Dermis blood vessel endothelial cell (primary cell): ENCODE results near the gene XRN2. TPM values are rescaled to one million over a fixed set of nuclear protein-coding genes. Genes with fewer than 3 reads are reported as not detected.

Experiments used
- DNase-seq: peaks from one replicate; pipeline ENCODE4 v3.0.0; 2010
- total RNA-seq: library from RNA; depleted of rRNA; stranded (reverse); fragments of >200 nt; gene quantifications from 2 replicates; pipeline ENCODE4 v1.2.3, GENCODE V29; 2014

Gene XRN2
- total RNA-seq, 1 donor from 2014 or later, result 97.5 TPM

GRCh38 chr20:21294755-21295154 is 8.4 kb upstream of the XRN2 start:
- no peak for DNase-seq

DNA sequence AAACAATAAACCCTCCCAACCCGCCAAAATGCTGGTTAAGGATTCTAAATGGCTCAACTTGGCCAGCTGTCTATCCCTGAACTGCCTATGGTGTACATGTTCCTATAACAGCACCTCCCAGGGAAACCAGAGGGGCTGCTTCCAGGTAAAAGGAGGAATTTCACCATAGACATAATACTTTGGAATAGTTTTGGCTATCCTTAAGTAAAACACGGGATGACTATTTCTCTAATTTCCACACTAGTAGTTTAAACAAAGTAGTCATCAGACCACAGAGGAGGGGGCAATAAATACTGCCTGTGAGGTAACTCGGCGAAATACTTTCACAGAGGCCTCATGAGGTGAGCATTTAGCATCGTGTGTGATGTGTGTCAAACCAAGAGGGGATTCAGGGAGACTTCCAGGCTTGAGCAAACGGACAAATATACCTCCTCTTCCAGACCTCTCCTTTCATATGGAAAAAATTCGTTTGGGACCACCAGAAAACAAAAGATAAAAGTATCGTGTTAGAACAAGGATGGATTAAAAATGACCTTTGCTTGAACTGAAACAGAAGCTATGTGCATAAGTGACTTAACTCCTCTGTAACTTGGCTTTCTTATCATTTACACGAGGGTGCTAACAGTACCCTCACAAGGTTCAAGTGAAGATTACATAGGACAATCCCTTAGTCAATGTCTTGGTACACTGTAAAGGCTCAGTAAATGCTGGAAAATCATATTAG is 1.0 kb upstream of the XRN2 start:
- no peak for DNase-seq

DNA sequence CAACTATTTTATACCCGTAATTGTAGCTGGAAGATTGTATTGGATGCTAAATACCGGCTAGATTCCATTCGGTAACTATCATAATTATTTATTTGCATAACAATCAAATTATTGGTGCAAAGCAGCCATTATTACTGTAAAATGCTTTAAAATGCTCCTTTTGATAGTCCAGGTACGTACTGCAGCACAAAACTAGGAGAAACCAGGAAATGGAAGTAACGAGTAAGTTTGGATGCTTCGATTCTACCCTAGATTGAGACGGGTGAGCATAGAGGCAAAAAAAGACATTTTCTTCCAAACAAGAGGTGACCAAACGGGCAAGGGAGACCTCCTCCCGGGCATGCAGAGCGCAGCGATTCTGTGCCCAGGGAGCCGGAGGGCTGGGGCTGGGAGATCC is 469 bp upstream of the XRN2 start:
- DNase-seq, result no peak

DNA sequence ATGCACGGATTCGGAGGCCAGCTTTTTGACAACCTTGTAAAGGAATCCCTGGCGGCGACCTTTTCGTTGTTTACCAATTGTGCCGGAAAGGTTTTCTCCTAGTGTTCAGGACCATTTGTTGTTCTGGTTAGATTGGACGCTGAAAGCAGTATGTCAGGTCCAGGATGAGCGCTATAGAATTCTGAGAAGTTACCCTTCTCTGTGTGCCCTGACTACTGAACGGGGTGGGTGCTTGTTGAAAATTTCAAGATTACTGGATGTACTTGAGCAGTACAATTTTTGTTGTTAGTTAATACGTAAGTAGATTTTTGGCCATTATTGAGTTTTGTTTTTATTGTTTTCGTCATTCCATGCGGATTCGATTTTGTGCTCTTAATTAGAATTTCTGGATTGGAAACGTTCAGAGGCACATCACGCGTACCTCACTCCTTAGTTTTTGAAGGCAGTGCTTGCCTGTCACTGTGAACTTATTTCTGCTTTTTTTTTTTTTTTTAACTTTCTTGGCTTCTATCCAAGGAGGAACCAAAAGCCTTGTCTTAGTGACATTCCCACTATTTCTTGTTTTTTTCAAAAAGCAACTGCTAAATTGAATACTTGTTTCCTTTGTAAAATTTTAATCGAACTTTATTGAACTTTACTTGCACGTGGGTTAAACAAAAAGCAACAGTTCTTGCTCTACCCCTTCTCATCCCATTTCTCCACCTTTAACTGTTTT is 898 bp downstream of the XRN2 start:
- DNase-seq, result peak; percentile 37

GRCh38 chr20:21308340-21308739 is 5.2 kb downstream of the XRN2 start:
- DNase-seq, result no peak

- no peak for DNase-seq
Measured at GRCh38 chr20:21309678-21310467, 6.7 kb downstream of the XRN2 start.

- DNase-seq, result no peak
Measured at GRCh38 chr20:21312813-21313474, 9.8 kb downstream of the XRN2 start.

GRCh38 chr20:21315138-21315537 is 12.0 kb downstream of the XRN2 start:
- DNase-seq, result no peak

DNA sequence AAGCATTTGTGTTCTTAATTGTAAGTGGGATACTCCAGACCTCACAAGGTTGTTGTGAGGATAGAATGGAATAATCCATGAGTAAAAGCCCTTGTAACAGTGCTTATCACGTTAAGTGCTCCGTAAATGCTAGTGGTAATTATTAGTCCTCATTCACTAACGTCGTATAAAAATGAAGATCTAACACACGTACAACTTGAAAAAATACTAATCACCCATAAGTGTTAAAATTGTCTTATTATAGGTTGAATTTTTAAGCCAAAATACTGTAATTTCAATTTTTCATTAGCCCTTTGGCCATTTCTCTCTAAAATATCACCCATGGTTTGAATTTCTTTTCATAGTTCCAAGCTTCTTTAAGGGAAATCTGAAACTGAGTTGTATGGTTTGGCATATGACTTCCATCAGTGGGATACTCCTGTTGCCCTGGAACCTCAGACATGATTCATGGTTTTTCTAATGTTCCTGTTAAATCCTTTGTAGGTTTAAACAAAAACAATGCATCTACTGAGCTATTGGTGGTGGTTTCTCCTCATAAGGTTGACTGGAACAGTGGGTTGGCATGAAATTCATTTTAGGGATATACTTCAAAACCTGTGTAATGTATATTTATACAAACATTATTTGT is 19.1 kb downstream of the XRN2 start:
- DNase-seq, result no peak

GRCh38 chr20:21322921-21323331 is 19.8 kb downstream of the XRN2 start:
- DNase-seq, result peak; percentile 35

- peak; percentile 92 for DNase-seq
Measured at GRCh38 chr20:21323640-21324039, 20.5 kb downstream of the XRN2 start.

GRCh38 chr20:21324126-21324525 is 21.0 kb downstream of the XRN2 start:
- peak; percentile 10 for DNase-seq

- DNase-seq, result peak; percentile 60
Measured at GRCh38 chr20:21325296-21325695, 22.2 kb downstream of the XRN2 start.

- DNase-seq, result no peak
Measured at GRCh38 chr20:21326700-21327099, 23.6 kb downstream of the XRN2 start.

DNA sequence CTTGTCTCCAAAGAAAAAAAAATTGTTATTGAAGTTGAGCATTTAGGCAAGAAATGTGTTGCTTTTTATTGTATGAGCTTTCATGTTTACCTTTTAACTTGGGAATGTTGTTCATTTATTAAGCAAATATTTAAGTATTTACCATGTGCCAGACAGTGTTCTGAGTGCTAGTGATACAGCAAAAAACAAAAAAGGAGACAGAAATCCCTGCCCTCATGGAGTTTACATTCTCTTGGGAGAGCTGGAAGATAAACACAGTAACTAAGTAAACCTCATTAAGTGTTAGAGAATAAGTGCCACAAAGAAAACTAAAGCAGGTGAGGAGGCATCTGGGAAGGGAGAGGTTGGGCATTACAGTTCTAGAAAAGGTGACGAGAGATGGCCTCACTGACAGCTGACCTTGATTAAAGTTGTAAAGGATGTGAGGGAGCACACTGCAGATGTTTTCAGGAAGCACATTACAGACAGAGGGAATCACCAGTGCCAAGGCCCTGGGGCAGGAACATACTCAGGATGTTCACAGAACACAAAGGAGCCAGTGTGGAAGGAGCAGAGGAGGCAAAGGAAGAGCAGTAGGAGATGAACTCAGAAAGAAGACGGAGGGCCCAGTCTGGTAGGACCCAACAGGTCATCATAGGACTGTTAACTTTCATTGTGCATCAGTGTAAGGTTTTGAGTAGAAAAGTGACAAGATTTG is 33.5 kb downstream of the XRN2 start:
- no peak for DNase-seq

- DNase-seq, result peak; percentile 31
Measured at GRCh38 chr20:21338291-21338690, 35.2 kb downstream of the XRN2 start.

DNA sequence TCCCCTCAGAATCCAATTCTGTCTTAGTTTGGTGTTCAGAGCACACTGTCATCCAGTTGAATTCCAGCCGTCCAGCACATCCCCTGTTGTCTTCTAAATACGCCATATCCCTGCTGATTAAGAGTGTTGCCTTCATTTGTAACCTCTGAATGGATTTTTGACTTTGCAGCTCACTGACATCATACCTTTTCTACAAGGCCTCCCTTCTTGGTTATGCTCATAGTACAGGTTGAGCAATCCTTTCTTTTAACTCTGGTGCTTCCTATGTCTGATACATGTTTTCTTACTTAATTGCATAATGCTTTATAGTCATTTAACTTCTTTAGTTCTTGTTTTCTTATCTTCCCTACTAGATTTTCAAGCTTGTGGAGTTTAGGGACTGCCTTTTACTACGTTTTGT is 36.4 kb downstream of the XRN2 start:
- DNase-seq, result no peak

DNA sequence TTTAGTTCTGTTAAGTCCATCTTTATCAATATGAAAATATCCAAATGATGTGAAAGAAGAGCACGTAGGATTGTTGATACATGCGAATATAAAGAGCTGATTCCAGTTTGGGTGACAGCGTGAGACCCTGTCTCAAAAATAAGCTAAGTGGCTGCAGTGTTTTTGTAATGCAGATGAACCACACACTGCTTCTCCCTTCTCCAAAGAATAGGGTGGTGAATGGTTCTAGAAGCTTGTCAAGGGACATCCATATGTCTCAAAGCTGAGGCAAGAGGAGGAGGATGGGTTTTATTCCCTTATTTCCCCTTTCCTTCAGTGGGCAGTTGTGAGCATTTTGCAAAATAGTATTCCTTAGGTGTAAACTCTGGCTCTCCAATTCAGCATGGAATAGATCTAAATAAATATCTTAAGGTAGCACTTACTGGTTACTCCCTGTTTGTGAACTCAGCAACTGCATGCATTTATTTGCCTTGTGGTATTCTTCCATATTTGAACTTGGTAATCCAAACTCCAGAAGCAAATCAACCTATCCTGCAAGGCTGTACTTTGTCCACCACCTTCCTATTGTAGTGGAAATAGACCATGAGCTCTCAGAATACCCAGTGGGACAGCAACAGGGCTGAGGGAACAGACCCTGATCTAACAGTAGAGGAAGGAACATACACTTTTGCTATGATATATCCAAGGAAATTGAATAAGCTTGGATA is 38.0 kb downstream of the XRN2 start:
- no peak for DNase-seq

GRCh38 chr20:21342656-21343345 is 39.7 kb downstream of the XRN2 start:
- DNase-seq, result peak; percentile 20

DNA sequence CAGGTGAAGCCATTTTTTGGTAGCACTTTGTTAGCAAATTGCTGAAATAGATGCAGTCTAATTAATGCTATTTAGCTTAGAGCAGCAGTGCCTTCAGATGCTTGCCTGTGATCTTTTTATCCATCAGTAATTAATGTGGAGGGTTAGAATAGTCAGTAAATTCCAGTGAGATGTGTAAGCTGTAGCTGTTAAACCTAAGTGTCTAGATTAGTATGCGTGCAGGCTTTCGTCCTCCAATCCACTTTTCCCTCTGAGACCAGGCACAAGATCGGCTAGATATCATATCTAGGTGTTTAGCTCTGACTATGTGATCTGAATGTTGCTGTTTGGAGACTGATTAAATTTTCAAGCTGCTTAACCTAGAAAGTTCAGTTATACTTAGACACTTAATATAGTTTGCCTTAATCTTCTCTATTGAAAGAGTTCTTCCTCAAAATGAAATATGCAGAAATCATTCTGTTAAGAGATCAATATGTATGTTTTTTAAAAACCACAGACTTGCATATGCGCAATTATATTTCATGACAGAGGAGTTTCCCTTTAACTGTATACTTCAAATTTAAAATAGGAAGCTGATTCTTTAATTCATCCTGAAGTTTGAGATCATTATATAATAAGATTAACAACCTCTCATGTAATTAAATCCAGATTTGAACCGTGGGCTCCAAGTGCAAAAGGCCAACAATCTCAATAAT is 41.2 kb downstream of the XRN2 start:
- DNase-seq, result no peak
